HG03108 (cell line): ENCODE results near the gene SMURF1.

Experiments
- ATAC-seq: cut with Tn5 transposase; IDR thresholded peaks from one replicate; pipeline ENCODE4 v1.9.1; 2021; ENCODE audit warnings: moderate library complexity; ENCODE audit not compliant: unreplicated experiment

Gene SMURF1

GRCh38 chr7:99141841-99142726, 1.8 kb downstream of the SMURF1 start:
- ATAC-seq: no peak

DNA sequence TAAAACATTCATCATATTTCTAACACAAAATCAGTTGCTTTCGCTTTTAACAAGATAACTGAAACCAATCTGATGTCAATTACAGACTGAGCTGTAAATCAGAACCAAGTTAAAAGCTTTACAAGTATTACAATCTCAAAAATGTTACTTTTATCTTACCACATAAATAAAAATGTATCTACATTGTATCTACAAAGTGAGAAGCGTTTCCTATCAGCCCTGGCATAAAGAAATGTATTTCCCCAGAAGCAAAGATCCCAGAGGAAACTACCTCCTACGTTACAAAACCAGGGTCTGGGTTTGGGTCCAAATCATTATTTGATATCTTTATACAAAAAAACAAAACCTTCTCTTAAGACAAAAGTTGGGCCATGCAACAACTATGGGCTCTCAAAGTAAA, 2.6 kb downstream of the SMURF1 start:
- no peak for ATAC-seq

GRCh38 chr7:99140813-99141212, 3.1 kb downstream of the SMURF1 start:
- no peak for ATAC-seq

- ATAC-seq: no peak
Observed at GRCh38 chr7:99139036-99139435, 4.9 kb downstream of the SMURF1 start.

DNA sequence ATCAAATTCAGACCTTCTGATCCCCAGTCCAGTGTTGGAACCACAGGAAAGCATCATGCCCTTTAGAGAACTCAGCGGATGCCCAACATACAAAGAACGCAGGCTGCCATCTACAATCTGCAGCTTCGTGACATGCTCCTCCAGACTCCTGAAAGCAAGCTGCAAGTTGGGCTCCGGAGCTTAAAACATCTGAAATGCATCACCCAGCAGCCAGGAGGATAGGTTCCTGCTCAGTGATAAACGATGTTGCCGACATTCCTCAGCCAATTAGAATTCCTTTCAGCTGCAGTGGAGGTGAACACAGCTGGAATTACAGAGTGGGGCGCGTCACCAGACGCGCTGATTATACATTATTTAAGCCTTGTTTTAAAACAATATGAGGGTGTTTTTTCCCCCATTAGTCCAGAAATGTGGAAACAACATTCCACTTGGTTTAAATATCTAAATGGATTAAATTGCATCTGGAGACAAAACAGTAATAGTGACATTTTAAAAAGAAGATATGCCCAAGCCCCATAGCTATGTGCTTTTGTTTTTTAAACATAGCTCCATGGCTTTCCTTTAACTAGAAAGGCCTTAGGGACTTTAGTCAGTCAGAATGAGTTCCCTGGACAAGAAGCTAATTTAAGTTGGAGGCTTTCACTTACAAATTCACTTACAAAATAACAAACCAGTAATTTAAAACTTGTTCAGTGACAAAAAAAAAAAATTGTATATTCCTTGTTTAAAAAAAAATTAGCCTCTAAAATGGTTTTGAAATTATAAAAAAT, 6.3 kb downstream of the SMURF1 start:
- no peak for ATAC-seq

- no peak for ATAC-seq
Observed at GRCh38 chr7:99135938-99136337, 8.0 kb downstream of the SMURF1 start.

DNA sequence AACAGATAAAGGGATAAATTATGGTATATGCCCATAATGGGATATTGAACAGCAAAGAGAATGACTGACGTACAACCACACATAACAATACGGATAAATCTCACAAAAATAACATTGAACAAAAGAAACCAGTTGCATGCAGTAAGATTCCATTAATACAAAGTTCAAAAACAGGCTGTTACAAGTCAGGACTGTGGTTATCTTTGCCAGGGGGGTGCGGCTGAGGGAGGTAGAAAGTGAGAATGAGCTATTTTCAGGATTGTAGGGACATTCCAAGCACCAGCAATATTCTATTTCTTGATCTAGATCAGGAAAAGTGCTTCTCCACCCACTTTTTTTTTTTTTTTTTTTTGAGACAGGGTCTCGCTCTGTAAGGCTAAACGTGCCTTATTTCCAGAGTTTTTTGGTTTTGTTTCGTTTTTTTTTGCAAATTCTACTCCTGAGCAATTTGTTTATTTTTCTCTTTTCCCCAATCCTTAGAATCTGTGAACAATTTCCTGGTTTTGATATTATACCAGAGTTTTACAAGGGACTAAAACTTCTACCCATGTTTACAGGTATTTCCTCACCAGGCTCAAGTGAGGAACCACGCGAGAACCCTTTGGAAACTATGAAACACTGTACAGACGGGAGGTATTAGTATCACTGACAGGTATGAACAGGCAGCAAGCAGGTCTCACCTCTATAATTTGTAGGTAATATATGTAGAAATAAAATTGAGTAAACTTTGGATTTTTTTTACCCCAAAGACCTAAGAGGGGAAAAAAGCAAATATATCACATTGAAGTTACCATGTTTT, 9.9 kb downstream of the SMURF1 start:
- no peak for ATAC-seq

GRCh38 chr7:99132595-99133321, 11.2 kb downstream of the SMURF1 start:
- ATAC-seq: no peak

GRCh38 chr7:99131290-99131689, 12.6 kb downstream of the SMURF1 start:
- no peak for ATAC-seq

- ATAC-seq: no peak
Observed at GRCh38 chr7:99129536-99129935, 14.4 kb downstream of the SMURF1 start.

GRCh38 chr7:99129001-99129400, 14.9 kb downstream of the SMURF1 start:
- ATAC-seq: no peak

GRCh38 chr7:99128076-99128950, 15.6 kb downstream of the SMURF1 start:
- no peak for ATAC-seq

DNA sequence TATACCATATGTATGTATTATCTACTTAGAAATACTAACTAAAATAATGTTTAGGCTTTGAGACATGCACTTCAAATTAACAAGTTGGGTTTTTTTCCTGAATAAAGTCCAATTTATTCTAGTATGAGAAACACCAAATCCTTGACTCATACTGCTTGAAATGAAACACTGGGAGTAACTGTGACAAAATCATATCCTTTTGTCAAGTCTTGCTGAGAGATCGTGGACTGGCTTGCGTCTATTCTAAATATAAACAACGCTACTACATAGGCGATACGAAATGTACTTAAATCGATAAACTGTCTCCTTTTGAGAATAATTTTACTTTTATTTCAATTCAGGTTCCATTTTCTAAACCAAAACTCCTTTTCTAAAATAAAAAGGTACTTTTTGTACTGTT, 16.3 kb downstream of the SMURF1 start:
- no peak for ATAC-seq

- ATAC-seq: no peak
Observed at GRCh38 chr7:99126921-99127553, 16.9 kb downstream of the SMURF1 start.

DNA sequence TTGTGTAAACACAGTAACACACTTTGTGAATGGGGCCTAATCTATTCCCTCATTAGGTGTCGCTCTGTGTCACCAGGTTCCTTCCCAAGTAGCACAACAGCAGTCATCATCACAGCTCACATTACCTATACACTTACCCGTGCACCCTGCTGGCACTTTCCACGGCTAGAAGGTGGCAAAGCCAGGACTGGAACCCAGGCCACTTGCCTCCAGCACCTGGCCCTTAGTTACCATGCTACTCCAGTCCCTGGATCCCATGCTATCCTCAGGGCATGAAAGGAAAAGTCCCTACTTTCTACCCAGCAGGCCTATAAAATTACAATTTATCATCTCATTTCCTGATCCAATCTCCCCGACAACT, 18.4 kb downstream of the SMURF1 start:
- no peak for ATAC-seq

- no peak for ATAC-seq
Observed at GRCh38 chr7:99124751-99125504, 19.0 kb downstream of the SMURF1 start.

GRCh38 chr7:99124236-99124635, 19.7 kb downstream of the SMURF1 start:
- no peak for ATAC-seq

- no peak for ATAC-seq
Observed at GRCh38 chr7:99123571-99124033, 20.3 kb downstream of the SMURF1 start.
